ENCODE results near the gene BTNL9. TPM values are rescaled to one million over a fixed set of nuclear protein-coding genes. Genes with fewer than 3 reads are reported as not detected.

BTNL9 gene
- total RNA-seq, 1 experiment from 2014 or later: 37.5 TPM

GRCh38 chr5:181052672-181053487 lies 12.8 kb downstream of the BTNL9 start:
- Histone ChIP-seq H3K36me3 (ENCODE audit: control insufficient read depth, insufficient read depth, low read length) (no peaks in the 10 kb centered on the region), H3K27me3 (ENCODE audit: control insufficient read depth, insufficient read depth, low read length) (no peaks in the 10 kb centered on the region), H3K4me3 (ENCODE audit: low read depth in 2 of 2, low read length in 2 of 2) (peak overlapping the region; percentile 75 to 79), H3K4me1 (ENCODE audit: control insufficient read depth, insufficient read depth, low read length) (peaks cover 21% of the 10 kb centered on the region), H3K27ac (ENCODE audit: low read length) (peak overlapping the region; percentile 91), H3K9me3 (ENCODE audit: control insufficient read depth, insufficient read depth, low read depth, low read length) (no peaks in the 10 kb centered on the region)
- peak; percentile 81 for ATAC-seq
- BruUV-seq (replicated peaks): no TSS peak
- no peak for DNase-seq (ENCODE audit: low read depth, low spot score)
- TF ChIP-seq POLR2AphosphoS5 (IDR thresholded peaks at IDR 0.05; ENCODE audit: low read depth, low read length) (peak; percentile 43; the same call in 1 of the 2 replicates), SIN3A (IDR thresholded peaks at IDR 0.05; ENCODE audit: borderline replicate concordance, insufficient read depth, low read depth, low read length) (no peak), TCF7L2 (IDR thresholded peaks at IDR 0.05; ENCODE audit: low read depth, low read length) (no peak), REST (IDR thresholded peaks at IDR 0.05; ENCODE audit: insufficient read depth in 1 of 2, low read depth in 2 of 2, low read length in 1 of 2) (no peak)
- intact Hi-C loops (cut with micrococcal nuclease; ENCODE audit: unreplicated experiment) (no loop called here), in situ Hi-C loops (cut with HindIII; ENCODE audit: low pct_unique_long_range_greater_than_20kb, low sequenced_read_pairs) (no loop called here)
- POLR2A ChIA-PET: no interaction called here
- CTCF ChIA-PET: no interaction called here

- BruUV-seq (replicated peaks): no TSS peak
- Histone ChIP-seq H3K27ac (ENCODE audit: low read length) (peak overlapping the region; percentile 79), H3K27me3 (ENCODE audit: control insufficient read depth, insufficient read depth, low read length) (no peaks in the 10 kb centered on the region), H3K9me3 (ENCODE audit: control insufficient read depth, insufficient read depth, low read depth, low read length) (no peaks in the 10 kb centered on the region), H3K36me3 (ENCODE audit: control insufficient read depth, insufficient read depth, low read length) (no peaks in the 10 kb centered on the region; the same call in 1 of the 2 replicates), H3K4me3 (ENCODE audit: low read depth in 2 of 2, low read length in 2 of 2) (peak overlapping the region; percentile 75 to 79), H3K4me1 (ENCODE audit: control insufficient read depth, insufficient read depth, low read length) (peaks cover 21% of the 10 kb centered on the region)
- peak; percentile 67 for ATAC-seq
- CTCF ChIA-PET: interaction anchor here (0.7 kb wide), 1 partner anchor 61 kb away, joined by 5 read pairs; no protein-coding TSS in a partner anchor
- no peak for DNase-seq (ENCODE audit: low read depth, low spot score)
- TF ChIP-seq TCF7L2 (IDR thresholded peaks at IDR 0.05; ENCODE audit: low read depth, low read length) (no peak), REST (IDR thresholded peaks at IDR 0.05; ENCODE audit: insufficient read depth in 1 of 2, low read depth in 2 of 2, low read length in 1 of 2) (no peak), SIN3A (IDR thresholded peaks at IDR 0.05; ENCODE audit: borderline replicate concordance, insufficient read depth, low read depth, low read length) (no peak), CTCF (IDR thresholded peaks at IDR 0.05) (no peak), POLR2AphosphoS5 (IDR thresholded peaks at IDR 0.05; ENCODE audit: low read depth, low read length) (no peak)
- intact Hi-C loops (cut with micrococcal nuclease; ENCODE audit: unreplicated experiment): no loop called here
- POLR2A ChIA-PET: no interaction called here
- in situ Hi-C loops (cut with HindIII; ENCODE audit: low pct_unique_long_range_greater_than_20kb, low sequenced_read_pairs): no loop called here
Observed at GRCh38 chr5:181053488-181054121, 13.5 kb downstream of the BTNL9 start.
